Fibroblast of villous mesenchyme (primary cell): Measurements from ENCODE around the gene ARVCF. TPM values are rescaled to one million over a fixed set of nuclear protein-coding genes. Genes with fewer than 3 reads are reported as not detected.
"Not testable (repeated sequence)": the region's sequence is repeated elsewhere in the genome, so short reads cannot be mapped to it uniquely, and the experiment has no call there.

Experiments
- DNase-seq: peaks from one replicate; pipeline ENCODE4 v3.0.0-alpha.2; 2010; ENCODE audit warnings: low read depth
- H3K4me3 ChIP-seq: 2 replicates; pipeline ENCODE4 v1.5.1; 2011; ENCODE audit warnings: low read depth, mild to moderate bottlenecking, low read length
- CTCF ChIP-seq: IDR thresholded peaks from 2 replicates; pipeline ENCODE4 v1.5.1; 2012; ENCODE audit warnings: low read depth, mild to moderate bottlenecking, low read length; ENCODE audit not compliant: insufficient read depth
- small RNA-seq: library from RNA; depleted of rRNA; stranded (forward); fragments of <200 nt; gene quantifications from one replicate; pipeline ENCODE3, GENCODE V24; 2012
- total RNA-seq: library from RNA; depleted of rRNA; stranded (reverse); fragments of >200 nt; gene quantifications from 2 replicates; pipeline ENCODE4 v1.2.3, GENCODE V29; 2012

The ARVCF gene
- total RNA-seq, 1 donor: 6.0 TPM

- no peak for DNase-seq
- H3K4me3 ChIP-seq: no peak overlapping the region
- TF ChIP-seq CTCF: no peak
These were observed 86.8 kb downstream of the ARVCF start for GRCh38 chr22:19929586-19930550.

- TF ChIP-seq CTCF: no peak
- DNase-seq: no peak
- no peak overlapping the region for H3K4me3 ChIP-seq
These were observed 88.4 kb downstream of the ARVCF start for GRCh38 chr22:19928207-19928606.

- no peak for TF ChIP-seq CTCF
- no peak overlapping the region for H3K4me3 ChIP-seq
- no peak for DNase-seq
These were observed 88.9 kb downstream of the ARVCF start for GRCh38 chr22:19927696-19928095.

- not testable (repeated sequence) for DNase-seq, H3K4me3 ChIP-seq
These were observed 90.6 kb downstream of the ARVCF start for GRCh38 chr22:19926028-19926427.

- no peak for TF ChIP-seq CTCF
- no peak for DNase-seq
- no peak overlapping the region for H3K4me3 ChIP-seq
These were observed 92.6 kb downstream of the ARVCF start for GRCh38 chr22:19923914-19924513.

- TF ChIP-seq CTCF: no peak
- no peak for DNase-seq
- no peak overlapping the region for H3K4me3 ChIP-seq
These were observed 95.0 kb downstream of the ARVCF start for GRCh38 chr22:19921544-19922081.

Small RNA genes lying within 50 kb of the gene (small RNA-seq; reads per million reads assigned to genes)
- 182 reads per million, percentile 97 among the genes with 10 or more reads in this experiment for gene MIR185

Other genes with a start within 250 kb of the ARVCF start
- gene GNB1L, start 161.9 kb downstream of the ARVCF start, total RNA-seq: 5.2 and 11.0 TPM in 2 replicates
- gene RTL10, start 161.9 kb downstream of the ARVCF start, total RNA-seq: 15.1 and 19.0 TPM in 2 replicates
- gene COMT, start 75.1 kb downstream of the ARVCF start, total RNA-seq: 173 and 236 TPM in 2 replicates
- gene TXNRD2, start 75.0 kb downstream of the ARVCF start, total RNA-seq: 34.8 and 39.3 TPM in 2 replicates
- gene TANGO2, start 4.3 kb upstream of the ARVCF start, total RNA-seq: 30.2 and 32.5 TPM in 2 replicates
- gene DGCR8, start 63.4 kb upstream of the ARVCF start, total RNA-seq: 30.7 and 34.1 TPM in 2 replicates
- gene RANBP1, start 99.3 kb upstream of the ARVCF start, total RNA-seq: 200 and 206 TPM in 2 replicates
- gene TRMT2A, start 100.4 kb upstream of the ARVCF start, total RNA-seq: 35.4 and 45.3 TPM in 2 replicates
- 8.1 and 10.8 TPM in 2 replicates for gene ZDHHC8, start 115.0 kb upstream of the ARVCF start, total RNA-seq
- 0.43 and 0.97 TPM in 2 replicates for gene CCDC188, start 134.2 kb upstream of the ARVCF start, total RNA-seq